HepG2 (cell line): ENCODE results near the gene SECTM1. TPM values are rescaled to one million over a fixed set of nuclear protein-coding genes. Genes with fewer than 3 reads are reported as not detected.
A peak's percentile ranks its signal among the peaks of the same experiment; 100 is the strongest.

ENCODE experiments used
- DNMT3B ChIP-seq: conservative IDR thresholded peaks from 2 replicates; pipeline ENCODE4 v1.6.1; 2016; ENCODE audit warnings: missing biosample characterization, control low read depth
- GATA4 ChIP-seq: sonication (generic); IDR thresholded peaks from 2 replicates; pipeline ENCODE4 v1.6.1; 2016; ENCODE audit warnings: antibody characterized with exemption, low read depth, borderline replicate concordance
- JDP2 ChIP-seq: sonication (generic); formaldehyde crosslinking; IDR thresholded peaks from 2 replicates; pipeline ENCODE4 v1.8.1; 2022; ENCODE audit warnings: missing genetic modification reagents, borderline replicate concordance
- MBD4 ChIP-seq: IDR thresholded peaks from 2 replicates; pipeline ENCODE4 v1.6.1; 2012; ENCODE audit warnings: low read length, inconsistent platforms, borderline replicate concordance
- PLRG1 ChIP-seq: fragments of 450-650 bp; conservative IDR thresholded peaks from 2 replicates; pipeline ENCODE4 v1.6.1; 2016
- SETDB1 ChIP-seq: sonication (generic); formaldehyde crosslinking; IDR thresholded peaks from 2 replicates; pipeline ENCODE4 v1.5.1; 2020; ENCODE audit warnings: missing genetic modification reagents, mild to moderate bottlenecking, borderline replicate concordance
- SRSF4 ChIP-seq: fragments of 200-400 bp; formaldehyde crosslinking; IDR thresholded peaks from one replicate; pipeline ENCODE4 v1.6.1; 2018; ENCODE audit warnings: mild to moderate bottlenecking, low read depth, low read length, moderate library complexity; ENCODE audit not compliant: poor library complexity, severe bottlenecking
- TRIM24 ChIP-seq: sonication (generic); formaldehyde crosslinking; IDR thresholded peaks from 2 replicates; pipeline ENCODE4 v1.8.0; 2022; ENCODE audit warnings: mild to moderate bottlenecking, missing genetic modification reagents
- YEATS4 ChIP-seq: sonication (generic); formaldehyde crosslinking; IDR thresholded peaks from 2 replicates; pipeline ENCODE4 v1.4.0; 2020; ENCODE audit warnings: missing genetic modification reagents, borderline replicate concordance
- ZNF136 ChIP-seq: sonication (generic); formaldehyde crosslinking; IDR thresholded peaks from 2 replicates; pipeline ENCODE4 v1.8.1; 2022; ENCODE audit warnings: low read depth, mild to moderate bottlenecking, moderate library complexity, missing genetic modification reagents
- ZNF546 ChIP-seq: sonication (generic); formaldehyde crosslinking; conservative IDR thresholded peaks from 2 replicates; pipeline ENCODE4 v1.8.1; 2023; ENCODE audit warnings: mild to moderate bottlenecking, missing genetic modification reagents
- ZNF562 ChIP-seq: sonication (generic); formaldehyde crosslinking; IDR thresholded peaks from 2 replicates; pipeline ENCODE4 v1.8.0; 2022; ENCODE audit warnings: missing genetic modification reagents, borderline replicate concordance
- ZNF672 ChIP-seq: sonication (generic); formaldehyde crosslinking; IDR thresholded peaks from 2 replicates; pipeline ENCODE4 v1.8.1; 2022; ENCODE audit warnings: missing genetic modification reagents
- polyA plus RNA-seq, 8 experiments: library from polyadenylated mRNA; depleted of rRNA in 3 of 8; stranded (reverse) in 7 of 8; unstranded in 1 of 8; fragments of >200 nt; fragmentation: Illumina TruSeq in 4 of 8; extraction: Trizol in 4 of 8; gene quantifications; 2 replicates each; pipeline versions ENCODE4 v1.2.1 to v1.2.3, GENCODE V29; 2011 to 2016; ENCODE audit warnings: low read depth in 4 of 8, missing spikeins in 1 of 8, mixed read lengths in 1 of 8; ENCODE audit not compliant: insufficient read depth in 1 of 8
- total RNA-seq, 5 experiments: library from RNA; depleted of rRNA; stranded (reverse); fragments of >200 nt; fragmentation: Illumina TruSeq; extraction: Trizol; gene quantifications; 2 replicates each; pipeline ENCODE4 v1.2.3, GENCODE V29; 2016; ENCODE audit warnings: low read depth in 1 of 5
- TF ChIP-seq, protein P1 (sequence below): sonication (generic); formaldehyde crosslinking; IDR thresholded peaks from 2 replicates; pipeline ENCODE4 v1.5.0; 2020; ENCODE audit warnings: mild to moderate bottlenecking, missing genetic modification reagents
- TF ChIP-seq, protein P2 (sequence below): sonication (generic); formaldehyde crosslinking; IDR thresholded peaks from 2 replicates; pipeline ENCODE4 v1.4.0; 2020; ENCODE audit warnings: mild to moderate bottlenecking, low read depth, missing genetic modification reagents
- TF ChIP-seq, protein P3 (sequence below), 2 experiments: sonication (generic) in 1 of 2; formaldehyde crosslinking in 1 of 2; IDR thresholded peaks; 2 replicates each; pipeline versions ENCODE4 v1.5.1 to v1.6.1; 2011 to 2020; ENCODE audit warnings: borderline replicate concordance in 1 of 2, low read depth in 1 of 2, low read length in 1 of 2, mild to moderate bottlenecking in 1 of 2, missing genetic modification reagents in 1 of 2, moderate library complexity in 1 of 2
- TF ChIP-seq, protein P4 (sequence below): sonication (generic); formaldehyde crosslinking; IDR thresholded peaks from 2 replicates; pipeline ENCODE4 v1.4.0; 2020; ENCODE audit warnings: missing genetic modification reagents, low read depth, mild to moderate bottlenecking, borderline replicate concordance
- TF ChIP-seq, protein P5 (sequence below): IDR thresholded peaks from 2 replicates; pipeline ENCODE4 v1.6.1; 2012; ENCODE audit warnings: low read depth, low read length, improper control_type of control experiment

SECTM1 gene
- total and polyA plus RNA-seq, 2 of the 13 experiments (the other 11 are each of a cell fraction or from before 2014, with no cell fraction given), result 3.5 to 5.3 TPM

DNA sequence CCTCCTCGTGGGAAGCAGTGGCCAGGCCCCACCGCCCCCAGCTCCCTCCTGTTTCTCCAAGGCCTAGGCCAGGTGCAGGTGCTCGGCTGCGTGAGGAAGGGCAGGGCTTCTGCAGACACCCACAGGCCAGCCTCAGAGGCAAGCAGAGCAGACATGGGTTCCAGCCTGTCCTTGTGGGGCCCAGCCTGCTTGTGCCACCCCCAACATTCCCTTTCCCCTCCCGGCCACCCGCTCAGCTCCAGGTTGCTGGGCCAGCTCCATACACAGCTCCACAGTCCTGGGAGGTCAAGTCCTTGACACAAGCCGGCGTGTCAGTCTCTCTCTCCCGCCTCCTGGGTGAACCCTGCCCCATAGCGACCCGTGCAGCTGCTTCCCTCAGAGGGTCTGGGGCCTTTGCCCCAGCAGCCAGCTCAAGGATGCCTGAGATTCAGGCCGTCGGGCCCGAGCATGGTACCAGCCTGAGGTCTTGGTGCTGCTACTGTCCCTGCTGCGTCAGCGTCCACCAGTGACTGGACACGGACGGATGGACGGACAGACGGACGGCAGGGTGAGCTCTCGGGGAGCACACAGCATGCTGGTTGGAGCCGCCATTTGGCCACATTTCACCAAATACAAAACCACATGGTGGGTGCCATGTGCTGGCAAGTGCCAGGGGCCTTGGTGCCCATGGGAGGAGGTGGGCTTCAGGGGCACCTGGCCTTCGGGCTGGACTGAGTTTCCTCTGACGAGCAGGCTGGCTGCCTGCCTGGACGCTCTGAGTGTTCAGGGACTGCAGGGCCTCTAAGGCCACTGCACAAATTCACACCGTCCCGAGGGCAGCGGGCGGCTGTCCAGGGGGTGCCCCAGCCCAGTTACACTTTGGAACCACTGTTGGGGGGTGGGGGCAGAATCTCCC is 8.0 kb downstream of the SECTM1 start (continued):
- TF ChIP-seq, protein P1, sequence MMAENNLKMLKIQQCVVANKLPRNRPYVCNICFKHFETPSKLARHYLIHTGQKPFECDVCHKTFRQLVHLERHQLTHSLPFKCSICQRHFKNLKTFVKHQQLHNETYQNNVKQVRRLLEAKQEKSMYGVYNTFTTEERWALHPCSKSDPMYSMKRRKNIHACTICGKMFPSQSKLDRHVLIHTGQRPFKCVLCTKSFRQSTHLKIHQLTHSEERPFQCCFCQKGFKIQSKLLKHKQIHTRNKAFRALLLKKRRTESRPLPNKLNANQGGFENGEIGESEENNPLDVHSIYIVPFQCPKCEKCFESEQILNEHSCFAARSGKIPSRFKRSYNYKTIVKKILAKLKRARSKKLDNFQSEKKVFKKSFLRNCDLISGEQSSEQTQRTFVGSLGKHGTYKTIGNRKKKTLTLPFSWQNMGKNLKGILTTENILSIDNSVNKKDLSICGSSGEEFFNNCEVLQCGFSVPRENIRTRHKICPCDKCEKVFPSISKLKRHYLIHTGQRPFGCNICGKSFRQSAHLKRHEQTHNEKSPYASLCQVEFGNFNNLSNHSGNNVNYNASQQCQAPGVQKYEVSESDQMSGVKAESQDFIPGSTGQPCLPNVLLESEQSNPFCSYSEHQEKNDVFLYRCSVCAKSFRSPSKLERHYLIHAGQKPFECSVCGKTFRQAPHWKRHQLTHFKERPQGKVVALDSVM, result peak; percentile 54; the same call in 1 of the 2 replicates
- TF ChIP-seq ZNF672 (no peak), YEATS4 (CRISPR knock-in tag) (peak; percentile 53; the same call in 1 of the 2 replicates), PLRG1 (no peak), GATA4 (no peak), SRSF4 (no peak), MBD4 (no peak), ZNF136 (CRISPR knock-in tag) (peak; percentile 73; the same call in 1 of the 2 replicates), ZNF546 (no peak), ZNF562 (no peak), TRIM24 (CRISPR knock-in tag) (no peak), DNMT3B (CRISPR knock-in tag) (no peak), SETDB1 (CRISPR knock-in tag) (no peak), JDP2 (CRISPR knock-in tag) (no peak)
- TF ChIP-seq, protein P2, sequence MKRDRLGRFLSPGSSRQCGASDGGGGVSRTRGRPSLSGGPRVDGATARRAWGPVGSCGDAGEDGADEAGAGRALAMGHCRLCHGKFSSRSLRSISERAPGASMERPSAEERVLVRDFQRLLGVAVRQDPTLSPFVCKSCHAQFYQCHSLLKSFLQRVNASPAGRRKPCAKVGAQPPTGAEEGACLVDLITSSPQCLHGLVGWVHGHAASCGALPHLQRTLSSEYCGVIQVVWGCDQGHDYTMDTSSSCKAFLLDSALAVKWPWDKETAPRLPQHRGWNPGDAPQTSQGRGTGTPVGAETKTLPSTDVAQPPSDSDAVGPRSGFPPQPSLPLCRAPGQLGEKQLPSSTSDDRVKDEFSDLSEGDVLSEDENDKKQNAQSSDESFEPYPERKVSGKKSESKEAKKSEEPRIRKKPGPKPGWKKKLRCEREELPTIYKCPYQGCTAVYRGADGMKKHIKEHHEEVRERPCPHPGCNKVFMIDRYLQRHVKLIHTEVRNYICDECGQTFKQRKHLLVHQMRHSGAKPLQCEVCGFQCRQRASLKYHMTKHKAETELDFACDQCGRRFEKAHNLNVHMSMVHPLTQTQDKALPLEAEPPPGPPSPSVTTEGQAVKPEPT (CRISPR knock-in tag), result no peak
- TF ChIP-seq, protein P3, sequence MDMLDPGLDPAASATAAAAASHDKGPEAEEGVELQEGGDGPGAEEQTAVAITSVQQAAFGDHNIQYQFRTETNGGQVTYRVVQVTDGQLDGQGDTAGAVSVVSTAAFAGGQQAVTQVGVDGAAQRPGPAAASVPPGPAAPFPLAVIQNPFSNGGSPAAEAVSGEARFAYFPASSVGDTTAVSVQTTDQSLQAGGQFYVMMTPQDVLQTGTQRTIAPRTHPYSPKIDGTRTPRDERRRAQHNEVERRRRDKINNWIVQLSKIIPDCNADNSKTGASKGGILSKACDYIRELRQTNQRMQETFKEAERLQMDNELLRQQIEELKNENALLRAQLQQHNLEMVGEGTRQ (IDR thresholded peaks at IDR 0.05; ENCODE audit: low read depth, low read length), result no peak
- TF ChIP-seq, protein P3 (CRISPR knock-in tag; IDR thresholded peaks at IDR 0.05; ENCODE audit: borderline replicate concordance), result no peak
- TF ChIP-seq, protein P4, sequence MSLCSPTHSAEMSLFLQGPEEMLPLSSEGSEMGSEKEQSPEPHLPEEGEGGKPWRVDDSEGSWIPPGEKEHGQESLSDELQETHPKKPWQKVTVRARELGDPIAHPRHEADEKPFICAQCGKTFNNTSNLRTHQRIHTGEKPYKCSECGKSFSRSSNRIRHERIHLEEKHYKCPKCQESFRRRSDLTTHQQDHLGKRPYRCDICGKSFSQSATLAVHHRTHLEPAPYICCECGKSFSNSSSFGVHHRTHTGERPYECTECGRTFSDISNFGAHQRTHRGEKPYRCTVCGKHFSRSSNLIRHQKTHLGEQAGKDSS (CRISPR knock-in tag), result peak; percentile 96
- TF ChIP-seq, protein P5, sequence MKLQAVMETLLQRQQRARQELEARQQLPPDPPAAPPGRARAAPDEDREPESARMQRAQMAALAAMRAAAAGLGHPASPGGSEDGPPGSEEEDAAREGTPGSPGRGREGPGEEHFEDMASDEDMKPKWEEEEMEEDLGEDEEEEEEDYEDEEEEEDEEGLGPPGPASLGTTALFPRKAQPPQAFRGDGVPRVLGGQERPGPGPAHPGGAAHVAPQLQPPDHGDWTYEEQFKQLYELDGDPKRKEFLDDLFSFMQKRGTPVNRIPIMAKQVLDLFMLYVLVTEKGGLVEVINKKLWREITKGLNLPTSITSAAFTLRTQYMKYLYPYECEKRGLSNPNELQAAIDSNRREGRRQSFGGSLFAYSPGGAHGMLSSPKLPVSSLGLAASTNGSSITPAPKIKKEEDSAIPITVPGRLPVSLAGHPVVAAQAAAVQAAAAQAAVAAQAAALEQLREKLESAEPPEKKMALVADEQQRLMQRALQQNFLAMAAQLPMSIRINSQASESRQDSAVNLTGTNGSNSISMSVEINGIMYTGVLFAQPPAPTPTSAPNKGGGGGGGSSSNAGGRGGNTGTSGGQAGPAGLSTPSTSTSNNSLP, result no peak
